WTC11 (cell line): ENCODE data around the gene ZGRF1. TPM values are rescaled to one million over a fixed set of nuclear protein-coding genes. Genes with fewer than 3 reads are reported as not detected.
"Not testable (repeated sequence)": the region's sequence is repeated elsewhere in the genome, so short reads cannot be mapped to it uniquely, and the experiment has no call there.

ENCODE experiments used
- ATAC-seq: fragments of 200-7000 bp; cut with Tn5 transposase; 2 replicates; pipeline ENCODE4 v1.10.0; 2021; ENCODE audit warnings: mild to moderate bottlenecking, moderate library complexity
- CTCF ChIA-PET: fragments of 300-600 bp; sonication (Branson Sonifier 250); formaldehyde crosslinking; loops from one replicate; lab custom pipeline; 2021; ENCODE audit warnings: antibody characterized with exemption; lab: Charles Lee
- POLR2A ChIA-PET: fragments of 350-600 bp; sonication (Branson Sonifier 250); formaldehyde crosslinking; loops from one replicate; lab custom pipeline; 2021; ENCODE audit warnings: antibody characterized with exemption; lab: Charles Lee
- DNase-seq: peaks from one replicate; pipeline ENCODE4 v3.0.0; 2021; ENCODE audit warnings: low spot score
- H3K27ac Mint-ChIP-seq: 2 replicates; pipeline ENCODE4 v1.8.0; 2021; ENCODE audit warnings: mixed read lengths
- H3K27me3 Mint-ChIP-seq: 2 replicates; pipeline ENCODE4 v1.8.0; 2021; ENCODE audit warnings: low read depth, mild to moderate bottlenecking, moderate library complexity, mixed read lengths
- H3K36me3 Mint-ChIP-seq: 2 replicates; pipeline ENCODE4 v1.8.0; 2021; ENCODE audit warnings: mixed read lengths
- H3K4me1 Mint-ChIP-seq: 2 replicates; pipeline ENCODE4 v1.8.0; 2022; ENCODE audit warnings: mixed read lengths
- H3K4me3 Mint-ChIP-seq: 2 replicates; pipeline ENCODE4 v1.8.0; 2021; ENCODE audit warnings: mild to moderate bottlenecking, moderate library complexity, mixed read lengths
- H3K9me3 Mint-ChIP-seq: 2 replicates; pipeline ENCODE4 v1.8.0; 2021; ENCODE audit warnings: mixed read lengths
- ETV6 ChIP-seq: sonication (generic); formaldehyde crosslinking; IDR thresholded peaks from 2 replicates; pipeline ENCODE4 v1.8.1; 2022; ENCODE audit warnings: mild to moderate bottlenecking, missing genetic modification reagents
- NR1H2 ChIP-seq: sonication (generic); formaldehyde crosslinking; IDR thresholded peaks from 2 replicates; pipeline ENCODE4 v1.9.0; 2021; ENCODE audit warnings: mild to moderate bottlenecking, moderate library complexity, missing genetic modification reagents
- TP53 ChIP-seq: sonication (generic); formaldehyde crosslinking; IDR thresholded peaks from 2 replicates; pipeline ENCODE4 v1.8.1; 2023; ENCODE audit warnings: mild to moderate bottlenecking, missing genetic modification reagents
- ZNF396 ChIP-seq: fragments of 250-450 bp; sonication (Bioruptor Pico); IDR thresholded peaks from 2 replicates; pipeline ENCODE4 v1.8.0; 2021; ENCODE audit warnings: mild to moderate bottlenecking, moderate library complexity, borderline replicate concordance
- ZNF671 ChIP-seq: fragments of 250-450 bp; sonication (Bioruptor Pico); IDR thresholded peaks from 2 replicates; pipeline ENCODE4 v1.8.0; 2021; ENCODE audit warnings: mild to moderate bottlenecking
- total RNA-seq: library from RNA; stranded (reverse); gene quantifications from 3 replicates; pipeline ENCODE4 v1.2.3, GENCODE V29; 2021
- TF ChIP-seq, protein P1 (sequence below): sonication (generic); formaldehyde crosslinking; IDR thresholded peaks from 2 replicates; pipeline ENCODE4 v1.8.1; 2023; ENCODE audit warnings: mild to moderate bottlenecking, missing genetic modification reagents, moderate library complexity
- TF ChIP-seq, protein P2 (sequence below): sonication (generic); formaldehyde crosslinking; IDR thresholded peaks from 2 replicates; pipeline ENCODE4 v1.8.0; 2022; ENCODE audit warnings: mild to moderate bottlenecking, missing genetic modification reagents
- TF ChIP-seq, protein P3 (sequence below): sonication (generic); formaldehyde crosslinking; IDR thresholded peaks from 2 replicates; pipeline ENCODE4 v1.8.0; 2023; ENCODE audit warnings: missing genetic modification reagents, mild to moderate bottlenecking, borderline replicate concordance
- TF ChIP-seq, protein P4 (sequence below): sonication (generic); formaldehyde crosslinking; IDR thresholded peaks from 2 replicates; pipeline ENCODE4 v1.8.1; 2023; ENCODE audit warnings: mild to moderate bottlenecking, missing genetic modification reagents
- TF ChIP-seq, protein P5 (sequence below): fragments of 250-450 bp; sonication (Bioruptor Pico); conservative IDR thresholded peaks from 2 replicates; pipeline ENCODE4 v1.9.0; 2021; ENCODE audit warnings: mild to moderate bottlenecking
- TF ChIP-seq, protein P6 (sequence below): sonication (generic); formaldehyde crosslinking; IDR thresholded peaks from 2 replicates; pipeline ENCODE4 v1.8.0; 2023; ENCODE audit warnings: mild to moderate bottlenecking, missing genetic modification reagents

Gene ZGRF1
- total RNA-seq, 1 experiment from 2014 or later, result 56.2 TPM

DNA sequence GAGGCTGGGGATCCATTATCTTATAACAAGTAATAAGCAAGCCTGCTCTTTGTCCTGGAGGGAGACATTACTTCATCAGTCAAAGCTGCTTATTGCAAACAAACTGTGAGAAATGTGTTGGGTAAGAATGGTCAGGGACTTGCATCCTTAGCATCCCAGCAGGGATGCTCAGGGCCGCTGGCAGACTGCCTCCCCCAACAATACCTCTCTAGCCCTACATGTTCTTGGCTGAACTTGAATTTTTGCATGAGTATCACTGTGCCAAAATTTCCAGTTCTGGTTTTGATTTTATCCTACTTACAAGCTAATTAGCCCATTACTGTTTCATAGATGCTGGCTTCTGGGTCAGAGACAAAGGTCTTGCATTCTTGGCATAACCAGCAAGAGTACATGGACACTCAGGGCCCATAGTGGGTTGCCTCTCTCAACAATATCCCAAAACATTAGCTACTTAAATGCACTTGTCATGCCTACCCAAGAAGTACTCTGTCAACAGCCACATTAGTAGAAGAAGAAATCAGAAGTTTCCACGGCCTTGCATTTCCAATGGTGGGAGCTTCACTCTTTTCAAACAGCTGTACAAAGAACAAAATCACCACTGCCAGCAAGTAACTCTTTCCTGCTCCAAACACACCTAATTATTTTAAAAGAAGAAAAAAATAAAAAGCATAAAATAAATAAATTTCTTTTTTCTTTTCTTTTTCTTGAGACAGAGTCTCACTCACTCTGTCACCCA, 78.9 kb downstream of the ZGRF1 start (continued):
- TF ChIP-seq, protein P1, sequence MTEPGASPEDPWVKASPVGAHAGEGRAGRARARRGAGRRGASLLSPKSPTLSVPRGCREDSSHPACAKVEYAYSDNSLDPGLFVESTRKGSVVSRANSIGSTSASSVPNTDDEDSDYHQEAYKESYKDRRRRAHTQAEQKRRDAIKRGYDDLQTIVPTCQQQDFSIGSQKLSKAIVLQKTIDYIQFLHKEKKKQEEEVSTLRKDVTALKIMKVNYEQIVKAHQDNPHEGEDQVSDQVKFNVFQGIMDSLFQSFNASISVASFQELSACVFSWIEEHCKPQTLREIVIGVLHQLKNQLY (CRISPR knock-in tag), result no peak

DNA sequence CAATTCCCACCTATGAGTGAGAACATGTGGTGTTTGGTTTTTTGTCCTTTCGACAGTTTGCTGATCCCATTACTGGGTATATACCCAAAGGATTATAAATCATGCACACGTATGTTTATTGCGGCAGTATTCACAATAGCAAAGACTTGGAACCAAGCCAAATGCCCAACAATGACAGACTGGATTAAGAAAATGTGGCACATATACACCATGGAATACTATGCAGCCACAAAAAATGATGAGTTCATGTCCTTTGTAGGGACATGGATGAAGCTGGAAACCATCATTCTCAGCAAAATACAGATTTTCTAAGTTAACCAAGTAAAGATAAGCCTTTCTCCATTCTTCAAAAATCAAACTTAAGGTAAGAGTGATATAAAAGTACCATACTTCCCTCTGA, 82.4 kb downstream of the ZGRF1 start:
- POLR2A ChIA-PET, H3K4me3 Mint-ChIP-seq, H3K9me3 Mint-ChIP-seq, H3K27ac Mint-ChIP-seq, H3K27me3 Mint-ChIP-seq, H3K4me1 Mint-ChIP-seq, DNase-seq, ATAC-seq: not testable (repeated sequence)
- CTCF ChIA-PET, result interaction anchor here (1.2 kb wide), 1 partner anchor 11 kb away, joined by 5 read pairs; no protein-coding TSS in a partner anchor
- peaks cover 14% of the 10 kb centered on the region for H3K36me3 Mint-ChIP-seq

DNA sequence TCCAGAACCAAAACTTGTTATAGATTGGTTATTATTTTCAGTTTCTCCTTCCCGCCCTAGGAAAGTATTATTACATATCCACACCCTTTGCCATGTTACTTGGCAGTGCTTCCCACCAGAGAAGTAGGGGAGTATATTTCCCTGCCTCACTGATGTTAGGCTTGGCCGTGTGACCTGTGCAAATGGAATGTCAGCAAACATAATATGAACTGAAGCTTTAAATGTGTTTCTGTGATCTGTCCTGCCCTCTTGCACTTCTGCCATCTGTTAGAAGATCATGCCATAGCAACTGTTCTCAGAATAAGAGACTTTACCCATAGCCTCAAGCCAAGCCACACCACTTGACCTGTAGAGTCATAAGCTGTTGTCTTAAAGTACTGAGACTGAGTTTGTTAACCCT, 84.0 kb downstream of the ZGRF1 start:
- no peaks in the 10 kb centered on the region for H3K9me3 Mint-ChIP-seq
- no peak overlapping the region for H3K4me3 Mint-ChIP-seq
- DNase-seq (no peak), ATAC-seq (no peak)
- TF ChIP-seq, protein P2, sequence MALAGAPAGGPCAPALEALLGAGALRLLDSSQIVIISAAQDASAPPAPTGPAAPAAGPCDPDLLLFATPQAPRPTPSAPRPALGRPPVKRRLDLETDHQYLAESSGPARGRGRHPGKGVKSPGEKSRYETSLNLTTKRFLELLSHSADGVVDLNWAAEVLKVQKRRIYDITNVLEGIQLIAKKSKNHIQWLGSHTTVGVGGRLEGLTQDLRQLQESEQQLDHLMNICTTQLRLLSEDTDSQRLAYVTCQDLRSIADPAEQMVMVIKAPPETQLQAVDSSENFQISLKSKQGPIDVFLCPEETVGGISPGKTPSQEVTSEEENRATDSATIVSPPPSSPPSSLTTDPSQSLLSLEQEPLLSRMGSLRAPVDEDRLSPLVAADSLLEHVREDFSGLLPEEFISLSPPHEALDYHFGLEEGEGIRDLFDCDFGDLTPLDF (CRISPR knock-in tag), result no peak
- TF ChIP-seq ZNF396 (CRISPR knock-in tag), result no peak
- CTCF ChIA-PET, result interaction anchor here (0.5 to 0.9 kb wide), 2 partner anchors 11 to 52 kb away, joined by 3 to 4 read pairs; no protein-coding TSS in a partner anchor
- no peak overlapping the region for H3K27ac Mint-ChIP-seq
- POLR2A ChIA-PET, result no interaction called here
- H3K4me1 Mint-ChIP-seq, result 0 out of 2 replicates have a peak, but pooled peaks cover 3% of the 10 kb centered on the region
- peaks cover 10% of the 10 kb centered on the region for H3K36me3 Mint-ChIP-seq
- H3K27me3 Mint-ChIP-seq, result no peaks in the 10 kb centered on the region

DNA sequence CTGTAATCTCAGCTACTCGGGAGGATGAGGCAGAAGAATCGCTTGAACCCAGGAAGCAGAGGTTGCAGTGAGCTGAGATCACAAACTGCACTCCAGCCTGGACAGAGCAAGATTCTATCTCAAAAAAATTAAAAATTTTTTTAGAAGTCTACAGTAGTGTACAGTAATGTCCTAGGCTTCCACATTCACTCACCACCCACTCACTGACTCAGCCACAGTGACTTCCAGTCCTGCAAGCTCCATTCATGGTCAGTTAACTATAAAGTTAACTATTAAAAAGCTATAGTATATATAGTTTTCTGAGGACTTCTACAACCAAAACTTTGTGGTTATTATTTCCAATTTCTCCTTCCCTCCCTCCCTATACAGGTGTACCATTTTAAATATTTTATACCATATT, 86.0 kb downstream of the ZGRF1 start:
- DNase-seq, result no peak
- H3K4me1 Mint-ChIP-seq, result no peaks in the 10 kb centered on the region
- no peaks in the 10 kb centered on the region for H3K27me3 Mint-ChIP-seq
- no peak overlapping the region for H3K27ac Mint-ChIP-seq
- POLR2A ChIA-PET, result no interaction called here
- peaks cover 10% of the 10 kb centered on the region for H3K36me3 Mint-ChIP-seq
- H3K9me3 Mint-ChIP-seq, result no peaks in the 10 kb centered on the region
- no peak for ATAC-seq
- no peak overlapping the region for H3K4me3 Mint-ChIP-seq
- CTCF ChIA-PET, result no interaction called here
- TF ChIP-seq NR1H2 (CRISPR knock-in tag) (no peak), ZNF671 (no peak), ZNF396 (CRISPR knock-in tag) (no peak), TP53 (no peak), ETV6 (CRISPR knock-in tag) (no peak)
- TF ChIP-seq, protein P2 (CRISPR knock-in tag), result no peak
- TF ChIP-seq, protein P3, sequence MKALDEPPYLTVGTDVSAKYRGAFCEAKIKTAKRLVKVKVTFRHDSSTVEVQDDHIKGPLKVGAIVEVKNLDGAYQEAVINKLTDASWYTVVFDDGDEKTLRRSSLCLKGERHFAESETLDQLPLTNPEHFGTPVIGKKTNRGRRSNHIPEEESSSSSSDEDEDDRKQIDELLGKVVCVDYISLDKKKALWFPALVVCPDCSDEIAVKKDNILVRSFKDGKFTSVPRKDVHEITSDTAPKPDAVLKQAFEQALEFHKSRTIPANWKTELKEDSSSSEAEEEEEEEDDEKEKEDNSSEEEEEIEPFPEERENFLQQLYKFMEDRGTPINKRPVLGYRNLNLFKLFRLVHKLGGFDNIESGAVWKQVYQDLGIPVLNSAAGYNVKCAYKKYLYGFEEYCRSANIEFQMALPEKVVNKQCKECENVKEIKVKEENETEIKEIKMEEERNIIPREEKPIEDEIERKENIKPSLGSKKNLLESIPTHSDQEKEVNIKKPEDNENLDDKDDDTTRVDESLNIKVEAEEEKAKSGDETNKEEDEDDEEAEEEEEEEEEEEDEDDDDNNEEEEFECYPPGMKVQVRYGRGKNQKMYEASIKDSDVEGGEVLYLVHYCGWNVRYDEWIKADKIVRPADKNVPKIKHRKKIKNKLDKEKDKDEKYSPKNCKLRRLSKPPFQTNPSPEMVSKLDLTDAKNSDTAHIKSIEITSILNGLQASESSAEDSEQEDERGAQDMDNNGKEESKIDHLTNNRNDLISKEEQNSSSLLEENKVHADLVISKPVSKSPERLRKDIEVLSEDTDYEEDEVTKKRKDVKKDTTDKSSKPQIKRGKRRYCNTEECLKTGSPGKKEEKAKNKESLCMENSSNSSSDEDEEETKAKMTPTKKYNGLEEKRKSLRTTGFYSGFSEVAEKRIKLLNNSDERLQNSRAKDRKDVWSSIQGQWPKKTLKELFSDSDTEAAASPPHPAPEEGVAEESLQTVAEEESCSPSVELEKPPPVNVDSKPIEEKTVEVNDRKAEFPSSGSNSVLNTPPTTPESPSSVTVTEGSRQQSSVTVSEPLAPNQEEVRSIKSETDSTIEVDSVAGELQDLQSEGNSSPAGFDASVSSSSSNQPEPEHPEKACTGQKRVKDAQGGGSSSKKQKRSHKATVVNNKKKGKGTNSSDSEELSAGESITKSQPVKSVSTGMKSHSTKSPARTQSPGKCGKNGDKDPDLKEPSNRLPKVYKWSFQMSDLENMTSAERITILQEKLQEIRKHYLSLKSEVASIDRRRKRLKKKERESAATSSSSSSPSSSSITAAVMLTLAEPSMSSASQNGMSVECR (CRISPR knock-in tag), result no peak
- TF ChIP-seq, protein P4, sequence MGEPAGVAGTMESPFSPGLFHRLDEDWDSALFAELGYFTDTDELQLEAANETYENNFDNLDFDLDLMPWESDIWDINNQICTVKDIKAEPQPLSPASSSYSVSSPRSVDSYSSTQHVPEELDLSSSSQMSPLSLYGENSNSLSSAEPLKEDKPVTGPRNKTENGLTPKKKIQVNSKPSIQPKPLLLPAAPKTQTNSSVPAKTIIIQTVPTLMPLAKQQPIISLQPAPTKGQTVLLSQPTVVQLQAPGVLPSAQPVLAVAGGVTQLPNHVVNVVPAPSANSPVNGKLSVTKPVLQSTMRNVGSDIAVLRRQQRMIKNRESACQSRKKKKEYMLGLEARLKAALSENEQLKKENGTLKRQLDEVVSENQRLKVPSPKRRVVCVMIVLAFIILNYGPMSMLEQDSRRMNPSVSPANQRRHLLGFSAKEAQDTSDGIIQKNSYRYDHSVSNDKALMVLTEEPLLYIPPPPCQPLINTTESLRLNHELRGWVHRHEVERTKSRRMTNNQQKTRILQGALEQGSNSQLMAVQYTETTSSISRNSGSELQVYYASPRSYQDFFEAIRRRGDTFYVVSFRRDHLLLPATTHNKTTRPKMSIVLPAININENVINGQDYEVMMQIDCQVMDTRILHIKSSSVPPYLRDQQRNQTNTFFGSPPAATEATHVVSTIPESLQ (CRISPR knock-in tag), result no peak
- TF ChIP-seq, protein P5, sequence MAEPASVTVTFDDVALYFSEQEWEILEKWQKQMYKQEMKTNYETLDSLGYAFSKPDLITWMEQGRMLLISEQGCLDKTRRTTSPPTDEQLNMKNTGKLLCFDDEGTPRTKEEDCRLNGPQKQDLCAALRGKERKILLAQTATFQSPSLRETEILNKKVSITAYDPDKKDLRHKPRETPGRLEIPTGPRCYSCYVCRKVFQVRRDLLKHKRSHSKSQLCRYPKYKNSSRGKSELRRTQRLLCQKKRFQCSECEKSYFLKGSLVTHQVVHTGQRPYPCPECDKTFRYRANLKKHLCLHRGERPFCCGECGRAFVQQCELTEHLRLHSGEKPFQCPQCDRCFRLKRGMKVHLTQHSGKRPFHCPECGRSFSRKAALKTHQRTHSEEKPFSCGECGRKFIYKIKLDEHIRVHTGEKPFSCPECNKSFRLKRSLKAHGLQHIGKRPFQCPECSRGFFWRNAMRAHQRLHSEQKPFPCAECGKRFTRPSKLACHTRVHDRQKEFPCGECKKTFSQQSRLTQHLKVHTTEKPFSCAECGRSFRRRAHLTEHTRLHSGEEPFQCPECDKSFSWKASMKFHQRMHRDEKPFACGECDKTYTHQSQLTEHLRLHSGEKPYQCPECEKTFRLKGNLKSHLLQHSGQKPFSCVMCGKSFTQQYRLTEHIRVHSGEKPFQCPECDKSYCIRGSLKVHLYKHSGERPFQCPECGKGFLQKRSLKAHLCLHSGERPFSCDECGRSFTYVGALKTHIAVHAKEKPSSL (CRISPR knock-in tag), result no peak
- TF ChIP-seq, protein P6, sequence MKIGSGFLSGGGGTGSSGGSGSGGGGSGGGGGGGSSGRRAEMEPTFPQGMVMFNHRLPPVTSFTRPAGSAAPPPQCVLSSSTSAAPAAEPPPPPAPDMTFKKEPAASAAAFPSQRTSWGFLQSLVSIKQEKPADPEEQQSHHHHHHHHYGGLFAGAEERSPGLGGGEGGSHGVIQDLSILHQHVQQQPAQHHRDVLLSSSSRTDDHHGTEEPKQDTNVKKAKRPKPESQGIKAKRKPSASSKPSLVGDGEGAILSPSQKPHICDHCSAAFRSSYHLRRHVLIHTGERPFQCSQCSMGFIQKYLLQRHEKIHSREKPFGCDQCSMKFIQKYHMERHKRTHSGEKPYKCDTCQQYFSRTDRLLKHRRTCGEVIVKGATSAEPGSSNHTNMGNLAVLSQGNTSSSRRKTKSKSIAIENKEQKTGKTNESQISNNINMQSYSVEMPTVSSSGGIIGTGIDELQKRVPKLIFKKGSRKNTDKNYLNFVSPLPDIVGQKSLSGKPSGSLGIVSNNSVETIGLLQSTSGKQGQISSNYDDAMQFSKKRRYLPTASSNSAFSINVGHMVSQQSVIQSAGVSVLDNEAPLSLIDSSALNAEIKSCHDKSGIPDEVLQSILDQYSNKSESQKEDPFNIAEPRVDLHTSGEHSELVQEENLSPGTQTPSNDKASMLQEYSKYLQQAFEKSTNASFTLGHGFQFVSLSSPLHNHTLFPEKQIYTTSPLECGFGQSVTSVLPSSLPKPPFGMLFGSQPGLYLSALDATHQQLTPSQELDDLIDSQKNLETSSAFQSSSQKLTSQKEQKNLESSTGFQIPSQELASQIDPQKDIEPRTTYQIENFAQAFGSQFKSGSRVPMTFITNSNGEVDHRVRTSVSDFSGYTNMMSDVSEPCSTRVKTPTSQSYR (CRISPR knock-in tag), result no peak
